ENCODE data around the gene WLS.
A peak's percentile ranks its signal among the peaks of the same experiment; 100 is the strongest.
"Not testable (repeated sequence)": the region's sequence is repeated elsewhere in the genome, so short reads cannot be mapped to it uniquely, and the experiment has no call there.

The WLS gene

DNA sequence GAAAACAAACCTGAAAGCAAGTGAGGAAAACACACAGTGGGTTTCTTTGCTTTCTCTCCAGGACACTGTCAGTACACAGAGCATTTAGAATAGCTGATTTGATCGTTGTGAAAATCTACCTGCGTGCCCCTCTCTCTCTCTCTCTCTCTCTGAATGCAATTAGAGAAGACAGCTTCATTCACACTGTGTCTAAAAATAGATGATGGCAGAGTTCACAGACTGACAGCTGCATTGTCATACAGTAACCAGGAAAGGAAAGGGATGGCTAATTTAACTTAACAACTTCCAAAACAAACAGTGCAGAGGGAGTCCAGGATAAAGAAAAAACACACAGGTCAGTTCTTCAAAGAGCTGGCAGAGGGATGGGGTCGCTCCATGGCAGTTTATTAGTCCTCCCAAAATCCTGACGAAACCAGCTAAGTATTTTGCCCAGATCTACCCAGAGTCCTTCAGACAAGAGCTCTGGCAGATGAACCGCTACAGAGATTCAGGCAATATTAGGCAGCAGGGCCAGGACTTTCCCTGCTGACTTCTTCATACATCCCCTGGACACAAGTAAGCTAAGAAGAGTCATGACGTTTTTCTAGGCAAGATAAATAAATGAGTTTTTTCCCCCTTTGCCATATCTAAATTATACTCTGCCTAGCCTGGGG, 58.9 kb downstream of the WLS start:
- H3K4me3 ChIP-seq (ENCODE audit: low read depth, low read length) = no peak overlapping the region
- DNase-seq (ENCODE audit: low read depth) = peak; percentile 10
- TF ChIP-seq, protein P1, sequence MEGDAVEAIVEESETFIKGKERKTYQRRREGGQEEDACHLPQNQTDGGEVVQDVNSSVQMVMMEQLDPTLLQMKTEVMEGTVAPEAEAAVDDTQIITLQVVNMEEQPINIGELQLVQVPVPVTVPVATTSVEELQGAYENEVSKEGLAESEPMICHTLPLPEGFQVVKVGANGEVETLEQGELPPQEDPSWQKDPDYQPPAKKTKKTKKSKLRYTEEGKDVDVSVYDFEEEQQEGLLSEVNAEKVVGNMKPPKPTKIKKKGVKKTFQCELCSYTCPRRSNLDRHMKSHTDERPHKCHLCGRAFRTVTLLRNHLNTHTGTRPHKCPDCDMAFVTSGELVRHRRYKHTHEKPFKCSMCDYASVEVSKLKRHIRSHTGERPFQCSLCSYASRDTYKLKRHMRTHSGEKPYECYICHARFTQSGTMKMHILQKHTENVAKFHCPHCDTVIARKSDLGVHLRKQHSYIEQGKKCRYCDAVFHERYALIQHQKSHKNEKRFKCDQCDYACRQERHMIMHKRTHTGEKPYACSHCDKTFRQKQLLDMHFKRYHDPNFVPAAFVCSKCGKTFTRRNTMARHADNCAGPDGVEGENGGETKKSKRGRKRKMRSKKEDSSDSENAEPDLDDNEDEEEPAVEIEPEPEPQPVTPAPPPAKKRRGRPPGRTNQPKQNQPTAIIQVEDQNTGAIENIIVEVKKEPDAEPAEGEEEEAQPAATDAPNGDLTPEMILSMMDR (IDR thresholded peaks at IDR 0.05; ENCODE audit: control insufficient read depth, extremely low read depth, insufficient read depth) = no peak

DNA sequence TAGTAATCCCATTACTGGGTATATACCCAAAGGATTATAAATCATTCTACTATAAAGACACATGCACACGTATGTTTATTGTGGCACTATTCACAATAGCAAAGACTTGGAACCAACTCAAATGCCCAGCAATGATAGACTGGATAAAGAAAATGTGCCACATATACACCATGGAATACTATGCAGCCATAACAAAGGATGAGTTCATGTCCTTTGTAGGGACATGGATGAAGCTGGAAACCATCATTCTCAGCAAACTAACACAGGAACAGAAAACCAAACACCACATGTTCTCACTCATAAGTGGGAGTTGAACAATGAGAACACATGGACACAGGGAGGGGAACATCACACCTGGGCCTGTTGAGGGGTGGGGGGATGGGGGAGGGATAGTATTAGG, 60.5 kb downstream of the WLS start:
- not testable (repeated sequence) for H3K4me3 ChIP-seq (ENCODE audit: low read depth, low read length); DNase-seq (ENCODE audit: low read depth)

DNA sequence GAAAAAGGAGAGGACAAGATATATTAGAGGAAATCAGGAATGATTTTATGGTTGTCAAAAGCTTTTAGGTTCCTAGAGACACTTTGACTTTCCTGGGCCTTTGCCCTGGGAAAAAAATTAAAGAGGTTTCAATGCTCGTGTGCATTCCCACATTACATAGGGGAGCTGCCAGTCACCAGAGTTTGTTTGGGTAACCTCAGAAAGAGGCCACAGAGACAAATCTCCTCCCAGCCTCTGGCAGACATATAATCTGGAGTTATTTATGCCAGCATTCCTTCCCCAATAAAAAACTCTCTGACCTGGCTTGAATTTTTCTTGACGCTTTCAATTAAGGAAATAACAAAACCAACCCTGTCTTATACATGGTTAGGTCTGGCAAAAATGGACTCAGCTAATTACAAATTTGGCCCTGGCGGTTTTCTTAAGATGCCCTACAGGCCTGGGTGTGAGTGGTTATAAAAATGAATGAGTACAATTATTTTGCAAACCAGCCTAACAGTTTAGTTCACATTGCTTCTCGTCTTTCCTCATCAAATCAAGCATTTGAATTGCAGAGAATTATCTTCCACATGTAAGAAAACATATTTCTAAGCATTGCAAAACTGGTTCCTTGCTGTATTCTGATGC, 63.7 kb downstream of the WLS start:
- TF ChIP-seq, protein P1 (IDR thresholded peaks at IDR 0.05; ENCODE audit: control insufficient read depth, extremely low read depth, insufficient read depth) = no peak
- DNase-seq (ENCODE audit: low read depth) = no peak
- no peak overlapping the region for H3K4me3 ChIP-seq (ENCODE audit: low read depth, low read length)

DNA sequence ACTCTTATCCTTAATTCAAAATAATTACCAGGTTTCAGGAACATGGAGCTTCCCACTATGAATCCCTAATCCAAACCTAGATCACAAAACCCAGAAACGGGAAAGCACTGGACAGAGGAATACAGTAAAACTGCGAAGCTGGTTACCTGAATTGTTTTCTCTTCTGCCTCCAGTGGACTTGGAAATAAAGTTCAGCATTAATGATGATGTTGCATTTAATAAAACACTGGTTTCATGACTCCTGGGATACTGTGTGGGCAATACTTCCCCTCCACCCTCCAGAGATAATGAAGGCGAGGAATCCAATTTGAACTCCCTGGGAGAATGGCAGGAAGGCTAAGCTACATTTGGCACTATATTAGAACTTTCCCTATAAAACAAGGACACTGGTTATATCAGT, 65.1 kb downstream of the WLS start:
- TF ChIP-seq, protein P1 (IDR thresholded peaks at IDR 0.05; ENCODE audit: control insufficient read depth, extremely low read depth, insufficient read depth) = no peak
- no peak for DNase-seq (ENCODE audit: low read depth)

DNA sequence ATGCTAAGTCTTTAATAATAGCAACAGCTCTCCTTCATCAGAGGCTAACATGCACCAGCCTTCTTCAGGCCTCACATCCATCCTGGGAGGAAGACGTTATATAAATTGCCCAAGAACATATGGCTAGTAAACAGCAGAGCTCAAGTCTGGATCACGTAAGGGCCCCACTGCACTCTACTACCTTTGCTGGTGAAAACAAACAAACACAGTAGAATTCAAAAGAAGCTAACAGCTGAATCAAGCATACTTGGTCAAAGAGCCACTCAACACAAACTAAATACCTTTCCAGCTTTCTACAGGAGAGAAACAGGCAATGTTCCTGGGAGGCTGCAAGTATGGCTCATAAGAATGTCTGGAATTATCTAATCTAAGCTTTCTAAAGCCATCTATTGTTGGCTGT, 66.0 kb downstream of the WLS start:
- TF ChIP-seq, protein P1 (IDR thresholded peaks at IDR 0.05; ENCODE audit: control insufficient read depth, extremely low read depth, insufficient read depth) = no peak
- no peak overlapping the region for H3K4me3 ChIP-seq (ENCODE audit: low read depth, low read length)
- no peak for DNase-seq (ENCODE audit: low read depth)

More for the DNA sequence above, 65.1 kb downstream of the WLS start:
- no peak overlapping the region for H3K4me3 ChIP-seq (ENCODE audit: low read depth, low read length)

DNA sequence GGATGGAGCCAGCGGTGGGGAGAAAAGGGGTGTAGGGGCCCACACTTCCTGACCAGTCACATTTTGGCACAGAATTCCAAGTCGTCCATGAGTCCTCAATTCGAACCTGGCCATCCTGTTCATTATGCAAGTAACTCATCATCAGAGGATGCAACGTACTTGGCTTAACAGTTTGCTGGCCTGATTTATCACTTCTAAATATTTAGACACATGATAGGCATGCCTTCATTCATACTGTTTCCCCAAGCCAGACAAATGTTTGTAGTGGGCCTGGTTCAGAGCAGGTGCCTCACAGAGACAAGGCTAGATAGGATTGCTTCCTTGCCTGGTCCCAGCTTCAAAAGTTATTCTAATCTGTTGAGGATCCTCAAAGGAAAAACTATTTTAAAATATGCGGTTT, 66.7 kb downstream of the WLS start:
- H3K4me3 ChIP-seq (ENCODE audit: low read depth, low read length) = no peak overlapping the region
- TF ChIP-seq, protein P1 (IDR thresholded peaks at IDR 0.05; ENCODE audit: control insufficient read depth, extremely low read depth, insufficient read depth) = no peak
- DNase-seq (ENCODE audit: low read depth) = no peak

DNA sequence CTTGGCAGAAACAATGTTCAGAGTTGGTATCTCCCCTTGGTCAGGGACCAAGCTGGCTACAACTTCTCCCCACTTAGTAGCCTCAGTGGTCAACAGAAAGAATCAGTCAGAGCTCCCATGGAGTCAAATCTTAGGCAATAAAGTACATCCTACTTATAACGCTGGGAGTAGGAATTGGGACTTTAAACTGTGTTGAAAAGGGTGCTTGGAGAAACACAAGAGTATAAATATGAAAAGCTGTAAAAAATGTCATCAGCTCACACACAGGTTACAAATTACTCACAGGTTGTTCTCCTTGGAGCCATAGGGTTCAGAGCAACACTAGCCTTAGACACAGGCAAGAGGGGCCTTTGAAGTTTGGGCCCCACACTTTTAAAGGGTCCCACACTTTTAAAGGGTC, 67.4 kb downstream of the WLS start:
- no peak overlapping the region for H3K4me3 ChIP-seq (ENCODE audit: low read depth, low read length)
- TF ChIP-seq, protein P1 (IDR thresholded peaks at IDR 0.05; ENCODE audit: control insufficient read depth, extremely low read depth, insufficient read depth) = no peak
- no peak for DNase-seq (ENCODE audit: low read depth)
